Measurements from ENCODE around the gene RBBP8.

The RBBP8 gene

GRCh38 chr18:23003289-23003688 lies 70.2 kb downstream of the RBBP8 start:
- DNase-seq, result no peak

GRCh38 chr18:23012249-23012648 lies 79.1 kb downstream of the RBBP8 start:
- no peak for DNase-seq

GRCh38 chr18:23020555-23021294 lies 87.6 kb downstream of the RBBP8 start:
- no peak for DNase-seq

- DNase-seq, result no peak
These were observed 88.5 kb downstream of the RBBP8 start for GRCh38 chr18:23021623-23022022.

- no peak for DNase-seq
These were observed 99.0 kb downstream of the RBBP8 start for GRCh38 chr18:23032030-23032582.

- DNase-seq, result no peak
These were observed 99.9 kb downstream of the RBBP8 start for GRCh38 chr18:23033056-23033455.

GRCh38 chr18:23036660-23037201 lies 103.6 kb downstream of the RBBP8 start:
- DNase-seq, result no peak

- DNase-seq, result no peak
These were observed 104.5 kb downstream of the RBBP8 start for GRCh38 chr18:23037646-23038045.

GRCh38 chr18:23038712-23039111 lies 105.6 kb downstream of the RBBP8 start:
- DNase-seq, result no peak

GRCh38 chr18:23042133-23042532 lies 109.0 kb downstream of the RBBP8 start:
- no peak for DNase-seq

- no peak for DNase-seq
These were observed 110.8 kb downstream of the RBBP8 start for GRCh38 chr18:23043803-23044376.

GRCh38 chr18:23049698-23050373 lies 116.7 kb downstream of the RBBP8 start:
- DNase-seq, result no peak

- DNase-seq, result no peak
These were observed 120.8 kb downstream of the RBBP8 start for GRCh38 chr18:23053776-23054457.

- DNase-seq, result no peak
These were observed 121.4 kb downstream of the RBBP8 start for GRCh38 chr18:23054553-23054952.

GRCh38 chr18:23056315-23056714 lies 123.2 kb downstream of the RBBP8 start:
- DNase-seq, result no peak

GRCh38 chr18:23057096-23057495 lies 124.0 kb downstream of the RBBP8 start:
- DNase-seq, result no peak

- DNase-seq, result no peak
These were observed 125.8 kb downstream of the RBBP8 start for GRCh38 chr18:23058746-23059415.

GRCh38 chr18:23059541-23060465 lies 126.7 kb downstream of the RBBP8 start:
- no peak for DNase-seq

GRCh38 chr18:23062011-23062410 lies 128.9 kb downstream of the RBBP8 start:
- no peak for DNase-seq

- no peak for DNase-seq
These were observed 130.4 kb downstream of the RBBP8 start for GRCh38 chr18:23063502-23063901.

GRCh38 chr18:23065234-23065806 lies 132.2 kb downstream of the RBBP8 start:
- no peak for DNase-seq
